ENCODE measurements around the gene VMAC. TPM values are rescaled to one million over a fixed set of nuclear protein-coding genes. Genes with fewer than 3 reads are reported as not detected.

VMAC gene
- total RNA-seq, 2 experiments from 2014 or later, result 23.4 to 25.3 TPM

GRCh38 chr19:5905114-5905778 lies 574 bp downstream of the VMAC start:
- Histone ChIP-seq H3K36me3 (ENCODE audit: insufficient read depth, low read length) (peaks cover 14% of the 10 kb centered on the region), H3K4me1 (ENCODE audit: insufficient read depth, low read length) (peaks cover 48% of the 10 kb centered on the region), H3K4me3 (ENCODE audit: low read length) (peak overlapping the region; percentile 85), H3K27me3 (ENCODE audit: control insufficient read depth in 1 of 2, insufficient read depth in 2 of 2, low read length in 2 of 2) (no peaks in the 10 kb centered on the region), H3K9me3 (ENCODE audit: control insufficient read depth in 1 of 2, insufficient read depth in 1 of 2, low read length in 2 of 2) (no peaks in the 10 kb centered on the region), H3K27ac (ENCODE audit: low read depth in 1 of 2, low read length in 2 of 2) (peak overlapping the region; percentile 50 to 55)
- no peak for TF ChIP-seq CTCF (IDR thresholded peaks at IDR 0.05)
- ChIA-PET CTCF (interaction anchor here (2.2 to 7.0 kb wide), 2 partner anchors 63 to 101 kb away, joined by 11 to 63 read pairs; no protein-coding TSS in a partner anchor), POLR2A (interaction anchor here (1.0 to 4.4 kb wide), 14 partner anchors 44 to 1114 kb away, joined by 3 to 83 read pairs (median 12); partner anchors contain the start of genes CATSPERD, FEM1A, LONP1 and NRTN)
- Mint-ChIP-seq H3K27me3 (no peaks in the 10 kb centered on the region), H3K27ac (peak overlapping the region; percentile 99), H3K4me1 (ENCODE audit: low read depth) (peaks cover 35% of the 10 kb centered on the region), H3K9me3 (no peaks in the 10 kb centered on the region), H3K4me3 (peak overlapping the region; percentile 93), H3K36me3 (ENCODE audit: low read depth) (peaks cover 37% of the 10 kb centered on the region)
- ATAC-seq (ENCODE audit: poor library complexity) (no peak), DNase-seq (peak in 1 of 14 experiments; percentile 10)
- intact Hi-C loops (cut with DNase I, micrococcal nuclease), result loop anchor here in 1 of 2 experiments (2.0 to 10.0 kb wide), 4 partner anchors 57 to 470 kb away; partner anchors contain the start of genes ALKBH7, PSPN and RFX2

GRCh38 chr19:5907241-5907640 lies 2.6 kb downstream of the VMAC start:
- H3K27me3 ChIP-seq (ENCODE audit: control insufficient read depth in 1 of 2, insufficient read depth in 2 of 2, low read length in 2 of 2), result no peaks in the 10 kb centered on the region
- ATAC-seq (ENCODE audit: poor library complexity) (no peak), DNase-seq (no peak)
- Mint-ChIP-seq H3K4me1 (ENCODE audit: low read depth) (peaks cover 29% of the 10 kb centered on the region), H3K9me3 (no peaks in the 10 kb centered on the region), H3K27me3 (no peaks in the 10 kb centered on the region), H3K27ac (peak overlapping the region; percentile 14), H3K36me3 (ENCODE audit: low read depth) (peaks cover 30% of the 10 kb centered on the region), H3K4me3 (peak overlapping the region; percentile 67)
- H3K4me1 ChIP-seq (ENCODE audit: insufficient read depth, low read length), result peaks cover 38% of the 10 kb centered on the region
- TF ChIP-seq CTCF (IDR thresholded peaks at IDR 0.05), result no peak
- no peak overlapping the region for H3K27ac ChIP-seq (ENCODE audit: low read depth in 1 of 2, low read length in 2 of 2)
- H3K4me3 ChIP-seq (ENCODE audit: low read length), result no peak overlapping the region
- CTCF ChIA-PET, result interaction anchor here (7.0 kb wide), 1 partner anchor 103 kb away, joined by 63 read pairs; no protein-coding TSS in a partner anchor
- POLR2A ChIA-PET, result no interaction called here
- H3K36me3 ChIP-seq (ENCODE audit: insufficient read depth, low read length), result peaks cover 20% of the 10 kb centered on the region
- intact Hi-C loops (cut with DNase I, micrococcal nuclease), result loop anchor here in 1 of 2 experiments (5.0 to 10.0 kb wide), 2 partner anchors 55 to 468 kb away; partner anchors contain the start of genes ALKBH7 and PSPN
- no peaks in the 10 kb centered on the region for H3K9me3 ChIP-seq (ENCODE audit: control insufficient read depth in 1 of 2, insufficient read depth in 1 of 2, low read length in 2 of 2)

- intact Hi-C loops (cut with DNase I, micrococcal nuclease), result loop anchor here in 1 of 2 experiments (5.0 to 10.0 kb wide), 2 partner anchors 53 to 466 kb away; partner anchors contain the start of genes ALKBH7 and PSPN
- ChIA-PET POLR2A (no interaction called here), CTCF (no interaction called here)
- ATAC-seq (ENCODE audit: poor library complexity), result no peak
- H3K4me1 ChIP-seq (ENCODE audit: insufficient read depth, low read length), result peaks cover 23% of the 10 kb centered on the region
- peaks cover 19% of the 10 kb centered on the region for H3K36me3 Mint-ChIP-seq (ENCODE audit: low read depth)
- H3K4me3 Mint-ChIP-seq, result no peak overlapping the region
- no peak for DNase-seq
- H3K27ac Mint-ChIP-seq, result no peak overlapping the region
- H3K4me3 ChIP-seq (ENCODE audit: low read length), result no peak overlapping the region
- H3K27me3 ChIP-seq (ENCODE audit: control insufficient read depth in 1 of 2, insufficient read depth in 2 of 2, low read length in 2 of 2), result no peaks in the 10 kb centered on the region
- H3K27me3 Mint-ChIP-seq, result no peaks in the 10 kb centered on the region
- H3K36me3 ChIP-seq (ENCODE audit: insufficient read depth, low read length), result peaks cover 20% of the 10 kb centered on the region
- no peaks in the 10 kb centered on the region for H3K9me3 Mint-ChIP-seq
- H3K4me1 Mint-ChIP-seq (ENCODE audit: low read depth), result peaks cover 18% of the 10 kb centered on the region
- H3K9me3 ChIP-seq (ENCODE audit: control insufficient read depth in 1 of 2, insufficient read depth in 1 of 2, low read length in 2 of 2), result no peaks in the 10 kb centered on the region
- no peak overlapping the region for H3K27ac ChIP-seq (ENCODE audit: low read depth in 1 of 2, low read length in 2 of 2)
- TF ChIP-seq CTCF (IDR thresholded peaks at IDR 0.05), result no peak
Measured at GRCh38 chr19:5908773-5909442, 4.2 kb downstream of the VMAC start.

Data from CD4-positive, alpha-beta T cell (primary cell).